ENCODE measurements around the gene MRPS6.

DNA sequence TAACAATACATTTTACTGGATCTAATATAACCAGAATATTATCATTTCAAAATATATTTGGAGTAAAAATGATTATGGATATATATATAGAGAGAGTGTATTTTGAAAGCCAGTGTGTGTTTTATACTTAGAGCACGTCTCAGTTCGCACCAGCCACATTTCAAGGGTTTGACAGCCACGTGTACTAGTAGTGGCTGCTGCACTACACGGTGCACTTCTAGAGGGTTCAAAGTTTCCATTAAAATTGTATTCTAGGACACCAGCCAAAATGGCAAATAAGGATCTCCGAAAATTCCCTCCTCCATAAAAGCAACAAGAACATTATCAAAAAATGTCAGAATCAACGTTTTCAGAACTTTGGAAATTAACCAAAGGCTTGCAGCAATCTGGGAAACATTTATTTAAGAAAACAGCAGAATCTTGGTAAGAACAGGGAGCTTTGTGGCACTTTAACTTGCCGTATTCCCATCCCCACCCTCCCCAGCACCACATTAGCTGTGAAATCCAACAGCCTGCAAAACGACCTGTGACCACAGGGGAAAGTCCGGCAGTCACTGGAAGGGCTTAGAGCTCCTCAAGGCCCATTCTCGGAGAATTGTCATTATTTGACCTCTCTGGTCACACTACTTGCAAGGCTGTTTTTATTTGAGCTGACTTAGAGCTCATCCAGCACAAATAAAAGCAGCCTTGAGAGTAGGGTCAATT is 33.5 kb upstream of the MRPS6 start:
- TF ChIP-seq NFIC (IDR thresholded peaks at IDR 0.05; ENCODE audit: low read depth, low read length) (no peak), YY1 (IDR thresholded peaks at IDR 0.05; ENCODE audit: low read depth, low read length) (no peak), POLR2A (IDR thresholded peaks at IDR 0.05; ENCODE audit: low read depth, low read length) (no peak), PAX5 (IDR thresholded peaks at IDR 0.05; ENCODE audit: borderline replicate concordance, low read depth, low read length) (no peak), HDAC2 (IDR thresholded peaks at IDR 0.05) (no peak), FOXM1 (IDR thresholded peaks at IDR 0.05; ENCODE audit: low read depth, low read length) (no peak), HDAC6 (IDR thresholded peaks at IDR 0.05; ENCODE audit: unreplicated experiment) (no peak), EP300 (IDR thresholded peaks at IDR 0.05; ENCODE audit: borderline replicate concordance in 1 of 2, control insufficient read depth in 1 of 2, low read depth in 2 of 2, low read length in 2 of 2) (no peak)
- TF ChIP-seq, protein P1, sequence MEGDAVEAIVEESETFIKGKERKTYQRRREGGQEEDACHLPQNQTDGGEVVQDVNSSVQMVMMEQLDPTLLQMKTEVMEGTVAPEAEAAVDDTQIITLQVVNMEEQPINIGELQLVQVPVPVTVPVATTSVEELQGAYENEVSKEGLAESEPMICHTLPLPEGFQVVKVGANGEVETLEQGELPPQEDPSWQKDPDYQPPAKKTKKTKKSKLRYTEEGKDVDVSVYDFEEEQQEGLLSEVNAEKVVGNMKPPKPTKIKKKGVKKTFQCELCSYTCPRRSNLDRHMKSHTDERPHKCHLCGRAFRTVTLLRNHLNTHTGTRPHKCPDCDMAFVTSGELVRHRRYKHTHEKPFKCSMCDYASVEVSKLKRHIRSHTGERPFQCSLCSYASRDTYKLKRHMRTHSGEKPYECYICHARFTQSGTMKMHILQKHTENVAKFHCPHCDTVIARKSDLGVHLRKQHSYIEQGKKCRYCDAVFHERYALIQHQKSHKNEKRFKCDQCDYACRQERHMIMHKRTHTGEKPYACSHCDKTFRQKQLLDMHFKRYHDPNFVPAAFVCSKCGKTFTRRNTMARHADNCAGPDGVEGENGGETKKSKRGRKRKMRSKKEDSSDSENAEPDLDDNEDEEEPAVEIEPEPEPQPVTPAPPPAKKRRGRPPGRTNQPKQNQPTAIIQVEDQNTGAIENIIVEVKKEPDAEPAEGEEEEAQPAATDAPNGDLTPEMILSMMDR (IDR thresholded peaks at IDR 0.05 in 2 of 3, conservative IDR thresholded peaks at IDR 0.05 in 1 of 3; ENCODE audit: control insufficient read depth in 2 of 3, extremely low read depth in 1 of 3, insufficient read depth in 1 of 3, low read depth in 3 of 3, low read length in 3 of 3): no peak
- TF ChIP-seq, protein P2, sequence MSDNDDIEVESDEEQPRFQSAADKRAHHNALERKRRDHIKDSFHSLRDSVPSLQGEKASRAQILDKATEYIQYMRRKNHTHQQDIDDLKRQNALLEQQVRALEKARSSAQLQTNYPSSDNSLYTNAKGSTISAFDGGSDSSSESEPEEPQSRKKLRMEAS (IDR thresholded peaks at IDR 0.05; ENCODE audit: low read depth, low read length): no peak
- TF ChIP-seq, protein P3, sequence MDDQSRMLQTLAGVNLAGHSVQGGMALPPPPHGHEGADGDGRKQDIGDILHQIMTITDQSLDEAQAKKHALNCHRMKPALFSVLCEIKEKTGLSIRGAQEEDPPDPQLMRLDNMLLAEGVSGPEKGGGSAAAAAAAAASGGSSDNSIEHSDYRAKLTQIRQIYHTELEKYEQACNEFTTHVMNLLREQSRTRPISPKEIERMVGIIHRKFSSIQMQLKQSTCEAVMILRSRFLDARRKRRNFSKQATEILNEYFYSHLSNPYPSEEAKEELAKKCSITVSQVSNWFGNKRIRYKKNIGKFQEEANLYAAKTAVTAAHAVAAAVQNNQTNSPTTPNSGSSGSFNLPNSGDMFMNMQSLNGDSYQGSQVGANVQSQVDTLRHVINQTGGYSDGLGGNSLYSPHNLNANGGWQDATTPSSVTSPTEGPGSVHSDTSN (IDR thresholded peaks at IDR 0.05; ENCODE audit: insufficient replicate concordance, low read depth, low read length): no peak

Measured in GM12878 (cell line).